HepG2 (cell line): ENCODE data around the gene IL17RC. TPM values are rescaled to one million over a fixed set of nuclear protein-coding genes. Genes with fewer than 3 reads are reported as not detected.
A peak's percentile ranks its signal among the peaks of the same experiment; 100 is the strongest.

Experiments used
- GABPA ChIP-seq, 2 experiments: IDR thresholded peaks; 2 replicates each; pipeline ENCODE4 v1.6.1; 2011 to 2016; ENCODE audit warnings: low read depth in 2 of 2, low read length in 1 of 2, missing biosample characterization in 1 of 2, missing genetic modification characterization in 1 of 2
- HNRNPH1 ChIP-seq: fragments of 200-400 bp; formaldehyde crosslinking; optimal IDR thresholded peaks from 2 replicates; pipeline ENCODE3; 2017; ENCODE audit warnings: mild to moderate bottlenecking, low read depth, low read length
- MED1 ChIP-seq: sonication (generic); formaldehyde crosslinking; IDR thresholded peaks from 2 replicates; pipeline ENCODE4 v1.4.0; 2020; ENCODE audit warnings: missing genetic modification reagents
- MXD4 ChIP-seq: IDR thresholded peaks from 2 replicates; pipeline ENCODE4 v1.6.1; 2016; ENCODE audit warnings: mild to moderate bottlenecking, missing biosample characterization, missing genetic modification reagents
- NFATC3 ChIP-seq: sonication (generic); formaldehyde crosslinking; IDR thresholded peaks from 2 replicates; pipeline ENCODE4 v1.5.1; 2020; ENCODE audit warnings: mild to moderate bottlenecking, missing genetic modification reagents
- NFYC ChIP-seq: IDR thresholded peaks from 2 replicates; pipeline ENCODE4 v1.6.1; 2016; ENCODE audit warnings: missing genetic modification reagents, missing compliant biosample characterization
- PPARG ChIP-seq: conservative IDR thresholded peaks from 2 replicates; pipeline ENCODE4 v1.6.1; 2016; ENCODE audit warnings: missing biosample characterization, missing genetic modification reagents
- SMC3 ChIP-seq: IDR thresholded peaks from 2 replicates; pipeline ENCODE4 v1.6.1; 2011; ENCODE audit warnings: low read length, improper control_type of control experiment
- SRF ChIP-seq: IDR thresholded peaks from 2 replicates; pipeline ENCODE4 v1.6.1; 2011; ENCODE audit warnings: mild to moderate bottlenecking, low read depth, low read length, moderate library complexity
- ZNF121 ChIP-seq: sonication (generic); formaldehyde crosslinking; IDR thresholded peaks from 2 replicates; pipeline ENCODE4 v1.5.0; 2020; ENCODE audit warnings: mild to moderate bottlenecking, missing genetic modification reagents
- ZNF253 ChIP-seq: sonication (generic); formaldehyde crosslinking; IDR thresholded peaks from 2 replicates; pipeline ENCODE4 v1.8.0; 2022; ENCODE audit warnings: mild to moderate bottlenecking, missing genetic modification reagents, borderline replicate concordance
- ZNF292 ChIP-seq: sonication (generic); formaldehyde crosslinking; IDR thresholded peaks from 2 replicates; pipeline ENCODE4 v1.8.1; 2022; ENCODE audit warnings: mild to moderate bottlenecking, low read depth, missing genetic modification reagents, borderline replicate concordance
- ZNF337 ChIP-seq: sonication (generic); formaldehyde crosslinking; IDR thresholded peaks from 2 replicates; pipeline ENCODE4 v1.5.1; 2020; ENCODE audit warnings: missing genetic modification reagents, low read depth, mild to moderate bottlenecking, borderline replicate concordance
- ZNF354B ChIP-seq: sonication (generic); formaldehyde crosslinking; IDR thresholded peaks from 2 replicates; pipeline ENCODE4 v1.8.0; 2022; ENCODE audit warnings: mild to moderate bottlenecking, missing genetic modification reagents
- ZNF607 ChIP-seq: sonication (generic); formaldehyde crosslinking; IDR thresholded peaks from 2 replicates; pipeline ENCODE4 v1.5.1; 2020; ENCODE audit warnings: missing genetic modification reagents, mild to moderate bottlenecking, borderline replicate concordance
- ZNF660 ChIP-seq: sonication (generic); formaldehyde crosslinking; IDR thresholded peaks from 2 replicates; pipeline ENCODE4 v1.5.1; 2020; ENCODE audit warnings: mild to moderate bottlenecking, low read depth, missing genetic modification reagents, borderline replicate concordance
- ZNF839 ChIP-seq: sonication (generic); formaldehyde crosslinking; IDR thresholded peaks from 2 replicates; pipeline ENCODE4 v1.4.0; 2020; ENCODE audit warnings: missing genetic modification reagents, mild to moderate bottlenecking, borderline replicate concordance
- ZNF879 ChIP-seq: sonication (generic); formaldehyde crosslinking; IDR thresholded peaks from 2 replicates; pipeline ENCODE4 v1.8.1; 2023; ENCODE audit warnings: missing genetic modification reagents
- ZSCAN29 ChIP-seq: sonication (generic); formaldehyde crosslinking; conservative IDR thresholded peaks from 2 replicates; pipeline ENCODE4 v1.4.0; 2020; ENCODE audit warnings: mild to moderate bottlenecking, missing genetic modification reagents
- polyA plus RNA-seq, 8 experiments: library from polyadenylated mRNA; depleted of rRNA in 3 of 8; stranded (reverse) in 7 of 8; unstranded in 1 of 8; fragments of >200 nt; fragmentation: Illumina TruSeq in 4 of 8; extraction: Trizol in 4 of 8; gene quantifications; 2 replicates each; pipeline versions ENCODE4 v1.2.1 to v1.2.3, GENCODE V29; 2011 to 2016; ENCODE audit warnings: low read depth in 4 of 8, missing spikeins in 1 of 8, mixed read lengths in 1 of 8; ENCODE audit not compliant: insufficient read depth in 1 of 8
- total RNA-seq, 5 experiments: library from RNA; depleted of rRNA; stranded (reverse); fragments of >200 nt; fragmentation: Illumina TruSeq; extraction: Trizol; gene quantifications; 2 replicates each; pipeline ENCODE4 v1.2.3, GENCODE V29; 2016; ENCODE audit warnings: low read depth in 1 of 5
- TF ChIP-seq, protein P1 (sequence below): sonication (generic); formaldehyde crosslinking; conservative IDR thresholded peaks from 2 replicates; pipeline ENCODE4 v1.4.0; 2020; ENCODE audit warnings: missing genetic modification reagents
- TF ChIP-seq, protein P2 (sequence below): sonication (generic); formaldehyde crosslinking; IDR thresholded peaks from 2 replicates; pipeline ENCODE4 v1.9.0; 2021; ENCODE audit warnings: missing genetic modification reagents, borderline replicate concordance
- TF ChIP-seq, protein P3 (sequence below): sonication (generic); formaldehyde crosslinking; IDR thresholded peaks from 2 replicates; pipeline ENCODE4 v1.8.1; 2023; ENCODE audit warnings: missing genetic modification reagents, mild to moderate bottlenecking, borderline replicate concordance

The IL17RC gene
- total and polyA plus RNA-seq, 2 of the 13 experiments (the other 11 are each of a cell fraction or from before 2014, with no cell fraction given) = 20.7 to 24.0 TPM

DNA sequence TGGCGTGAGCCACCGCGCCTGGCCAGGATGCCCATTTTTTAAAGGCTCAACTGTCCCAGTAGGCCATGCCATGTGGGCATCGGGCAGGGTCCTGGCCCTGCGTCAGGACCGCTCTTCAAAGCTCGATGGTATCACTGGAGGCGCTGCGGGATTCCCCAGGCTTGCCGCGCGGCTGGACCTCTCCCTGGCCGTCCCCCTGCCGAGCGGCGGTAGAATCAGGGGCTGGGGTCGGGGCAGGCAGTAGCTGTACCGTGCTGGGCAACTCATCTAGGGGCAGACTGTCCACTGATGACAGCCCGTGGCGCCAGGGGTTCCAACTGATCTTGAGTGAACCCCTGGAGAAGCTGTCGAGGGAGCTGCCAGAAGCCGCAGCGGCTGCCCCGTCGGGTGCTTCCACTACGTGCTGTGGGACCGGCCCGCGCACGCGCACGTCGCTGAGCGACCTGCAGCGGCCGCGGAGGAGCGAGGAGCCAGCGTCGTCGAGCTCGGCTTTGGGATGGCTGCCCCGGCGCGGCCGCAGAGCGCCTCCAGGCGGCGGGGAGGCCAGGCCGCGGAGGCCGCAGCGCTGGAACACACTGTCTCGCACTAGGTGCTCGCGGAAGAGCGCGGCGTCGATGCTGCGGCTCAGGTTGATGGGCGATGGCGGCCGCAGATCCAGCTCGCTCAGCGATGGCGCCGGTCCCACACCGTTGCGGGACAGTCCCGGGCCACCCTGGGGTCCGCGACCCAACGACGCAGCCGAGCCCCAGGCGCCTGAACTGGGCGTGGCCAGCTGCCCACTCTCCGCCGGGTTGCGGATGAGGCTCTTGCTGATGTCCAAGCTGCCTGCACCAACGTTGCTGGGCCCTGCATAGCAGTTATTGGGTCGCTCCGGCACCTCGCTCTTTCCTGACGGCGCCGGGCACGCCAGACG is 29.5 kb downstream of the IL17RC start (continued):
- TF ChIP-seq ZNF253 (CRISPR knock-in tag) = peak; percentile 70; the same call in 1 of the 2 replicates
- TF ChIP-seq SMC3 = no peak; the same call in 1 of the 2 replicates
- TF ChIP-seq ZNF607 (CRISPR knock-in tag) = peak; percentile 86
- TF ChIP-seq NFATC3 (CRISPR knock-in tag) = no peak
- peak; percentile 82 for TF ChIP-seq MED1
- no peak for TF ChIP-seq HNRNPH1
- TF ChIP-seq, protein P1, sequence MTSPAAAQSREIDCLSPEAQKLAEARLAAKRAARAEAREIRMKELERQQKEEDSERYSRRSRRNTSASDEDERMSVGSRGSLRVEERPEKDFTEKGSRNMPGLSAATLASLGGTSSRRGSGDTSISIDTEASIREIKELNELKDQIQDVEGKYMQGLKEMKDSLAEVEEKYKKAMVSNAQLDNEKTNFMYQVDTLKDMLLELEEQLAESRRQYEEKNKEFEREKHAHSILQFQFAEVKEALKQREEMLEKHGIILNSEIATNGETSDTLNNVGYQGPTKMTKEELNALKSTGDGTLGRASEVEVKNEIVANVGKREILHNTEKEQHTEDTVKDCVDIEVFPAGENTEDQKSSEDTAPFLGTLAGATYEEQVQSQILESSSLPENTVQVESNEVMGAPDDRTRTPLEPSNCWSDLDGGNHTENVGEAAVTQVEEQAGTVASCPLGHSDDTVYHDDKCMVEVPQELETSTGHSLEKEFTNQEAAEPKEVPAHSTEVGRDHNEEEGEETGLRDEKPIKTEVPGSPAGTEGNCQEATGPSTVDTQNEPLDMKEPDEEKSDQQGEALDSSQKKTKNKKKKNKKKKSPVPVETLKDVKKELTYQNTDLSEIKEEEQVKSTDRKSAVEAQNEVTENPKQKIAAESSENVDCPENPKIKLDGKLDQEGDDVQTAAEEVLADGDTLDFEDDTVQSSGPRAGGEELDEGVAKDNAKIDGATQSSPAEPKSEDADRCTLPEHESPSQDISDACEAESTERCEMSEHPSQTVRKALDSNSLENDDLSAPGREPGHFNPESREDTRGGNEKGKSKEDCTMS = no peak
- no peak for TF ChIP-seq ZNF879 (CRISPR knock-in tag)
- peak; percentile 36; the same call in 1 of the 2 replicates for TF ChIP-seq PPARG (CRISPR knock-in tag)
- TF ChIP-seq ZNF292 (CRISPR knock-in tag) = no peak
- no peak; the same call in 1 of the 2 replicates for TF ChIP-seq ZNF839
- peak; percentile 60; the same call in 1 of the 2 replicates for TF ChIP-seq MXD4 (CRISPR knock-in tag)
- TF ChIP-seq ZNF660 (CRISPR knock-in tag) = no peak
- TF ChIP-seq ZNF337 (CRISPR knock-in tag) = no peak
- no peak for TF ChIP-seq ZSCAN29 (CRISPR knock-in tag)
- TF ChIP-seq, protein P2, sequence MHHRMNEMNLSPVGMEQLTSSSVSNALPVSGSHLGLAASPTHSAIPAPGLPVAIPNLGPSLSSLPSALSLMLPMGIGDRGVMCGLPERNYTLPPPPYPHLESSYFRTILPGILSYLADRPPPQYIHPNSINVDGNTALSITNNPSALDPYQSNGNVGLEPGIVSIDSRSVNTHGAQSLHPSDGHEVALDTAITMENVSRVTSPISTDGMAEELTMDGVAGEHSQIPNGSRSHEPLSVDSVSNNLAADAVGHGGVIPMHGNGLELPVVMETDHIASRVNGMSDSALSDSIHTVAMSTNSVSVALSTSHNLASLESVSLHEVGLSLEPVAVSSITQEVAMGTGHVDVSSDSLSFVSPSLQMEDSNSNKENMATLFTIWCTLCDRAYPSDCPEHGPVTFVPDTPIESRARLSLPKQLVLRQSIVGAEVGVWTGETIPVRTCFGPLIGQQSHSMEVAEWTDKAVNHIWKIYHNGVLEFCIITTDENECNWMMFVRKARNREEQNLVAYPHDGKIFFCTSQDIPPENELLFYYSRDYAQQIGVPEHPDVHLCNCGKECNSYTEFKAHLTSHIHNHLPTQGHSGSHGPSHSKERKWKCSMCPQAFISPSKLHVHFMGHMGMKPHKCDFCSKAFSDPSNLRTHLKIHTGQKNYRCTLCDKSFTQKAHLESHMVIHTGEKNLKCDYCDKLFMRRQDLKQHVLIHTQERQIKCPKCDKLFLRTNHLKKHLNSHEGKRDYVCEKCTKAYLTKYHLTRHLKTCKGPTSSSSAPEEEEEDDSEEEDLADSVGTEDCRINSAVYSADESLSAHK = no peak; the same call in 1 of the 2 replicates
- no peak for TF ChIP-seq NFYC (CRISPR knock-in tag)
- TF ChIP-seq, protein P3, sequence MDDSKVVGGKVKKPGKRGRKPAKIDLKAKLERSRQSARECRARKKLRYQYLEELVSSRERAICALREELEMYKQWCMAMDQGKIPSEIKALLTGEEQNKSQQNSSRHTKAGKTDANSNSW = no peak
- no peak for TF ChIP-seq GABPA (IDR thresholded peaks at IDR 0.05; ENCODE audit: low read depth, low read length)
- no peak for TF ChIP-seq GABPA (CRISPR knock-in tag; IDR thresholded peaks at IDR 0.05; ENCODE audit: low read depth)
- no peak for TF ChIP-seq ZNF354B
- no peak for TF ChIP-seq SRF
- peak; percentile 85 for TF ChIP-seq ZNF121 (CRISPR knock-in tag)
